ENCODE measurements around the gene PPP2R5A.

Gene PPP2R5A

GRCh38 chr1:212271823-212272485, 13.3 kb upstream of the PPP2R5A start:
- Histone ChIP-seq H2AFZ (ENCODE audit: insufficient read depth, low read length, poor library complexity) (no peak overlapping the region), H4K91ac (ENCODE audit: low read depth, low read length) (no peak overlapping the region), H3K4me2 (ENCODE audit: low read length) (no peak overlapping the region), H4K8ac (ENCODE audit: low read depth, low read length) (no peak overlapping the region), H2AK5ac (ENCODE audit: low read length) (no peak overlapping the region), H3K9me3 (ENCODE audit: insufficient read depth, low read depth, low read length) (no peaks in the 10 kb centered on the region), H3K14ac (ENCODE audit: low read length) (no peak overlapping the region), H3K79me2 (ENCODE audit: control insufficient read depth, insufficient read depth, low read length, poor library complexity) (no peaks in the 10 kb centered on the region), H2BK120ac (ENCODE audit: insufficient read depth, low read length, poor library complexity) (no peak overlapping the region), H3K18ac (ENCODE audit: low read length) (no peak overlapping the region), H3K4me1 (ENCODE audit: control insufficient read depth in 1 of 2, insufficient read depth in 2 of 2, low read length in 2 of 2) (no peaks in the 10 kb centered on the region), H3K23ac (ENCODE audit: low read length) (no peak overlapping the region), H3K36me3 (ENCODE audit: control insufficient read depth in 1 of 2, insufficient read depth in 2 of 2, low read length in 2 of 2) (no peaks in the 10 kb centered on the region), H2BK12ac (ENCODE audit: low read length) (no peak overlapping the region), H2BK5ac (ENCODE audit: low read depth, low read length, poor library complexity) (no peak overlapping the region), H4K12ac (ENCODE audit: low read depth, low read length) (no peak overlapping the region), H3K4me3 (ENCODE audit: low read depth, low read length) (no peak overlapping the region), H3K27me3 (ENCODE audit: insufficient read depth, low read length) (no peaks in the 10 kb centered on the region), H3K9ac (ENCODE audit: low read length) (no peak overlapping the region), H3K79me1 (ENCODE audit: low read length) (no peaks in the 10 kb centered on the region), H3K27ac (ENCODE audit: low read depth, low read length) (no peak overlapping the region), H3K4ac (ENCODE audit: low read depth, low read length) (no peak overlapping the region)
- DNase-seq = no peak
- WGBS (ENCODE audit: extremely low coverage, insufficient coverage, insufficient read length) = no CpG with 5 or more reads among the region's 3 CpGs

DNA sequence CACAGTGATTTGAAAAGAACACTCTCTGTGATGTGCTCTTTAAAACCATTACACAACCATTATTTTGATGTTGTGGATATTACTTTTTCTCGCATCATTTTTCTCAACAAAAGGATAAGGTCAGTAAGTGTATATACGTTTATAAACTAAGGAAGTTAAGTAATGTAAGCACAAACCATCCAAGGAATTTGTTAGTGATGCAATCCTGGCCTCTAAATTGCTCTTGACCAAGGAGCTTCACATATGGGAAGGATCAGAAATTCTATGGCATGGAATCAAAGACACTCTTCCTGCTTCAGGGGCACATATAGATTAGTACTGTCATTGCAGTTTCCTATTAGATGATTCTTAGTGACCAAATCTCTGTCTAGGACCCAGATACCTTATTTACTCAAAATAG, 3.6 kb upstream of the PPP2R5A start:
- no peak overlapping the region for H4K91ac ChIP-seq (ENCODE audit: low read depth, low read length)
- H3K14ac ChIP-seq (ENCODE audit: low read length) = no peak overlapping the region
- H4K8ac ChIP-seq (ENCODE audit: low read depth, low read length) = no peak overlapping the region
- H3K9me3 ChIP-seq (ENCODE audit: insufficient read depth, low read depth, low read length) = no peaks in the 10 kb centered on the region
- no peak overlapping the region for H3K18ac ChIP-seq (ENCODE audit: low read length)
- H2BK5ac ChIP-seq (ENCODE audit: low read depth, low read length, poor library complexity) = no peak overlapping the region
- H3K23ac ChIP-seq (ENCODE audit: low read length) = no peak overlapping the region
- H3K4me3 ChIP-seq (ENCODE audit: low read depth, low read length) = no peak overlapping the region
- no peak overlapping the region for H2AFZ ChIP-seq (ENCODE audit: insufficient read depth, low read length, poor library complexity)
- no CpG with 5 or more reads among the region's 2 CpGs for WGBS (ENCODE audit: extremely low coverage, insufficient coverage, insufficient read length)
- DNase-seq = peak in 1 of 2 donors; percentile 70
- H3K36me3 ChIP-seq (ENCODE audit: control insufficient read depth in 1 of 2, insufficient read depth in 2 of 2, low read length in 2 of 2) = no peaks in the 10 kb centered on the region
- peaks cover 0 to 4% of the 10 kb centered on the region in 2 experiments for H3K4me1 ChIP-seq (ENCODE audit: control insufficient read depth in 1 of 2, insufficient read depth in 2 of 2, low read length in 2 of 2)
- H3K9ac ChIP-seq (ENCODE audit: low read length) = no peak overlapping the region
- no peak overlapping the region for H2BK120ac ChIP-seq (ENCODE audit: insufficient read depth, low read length, poor library complexity)
- H3K4ac ChIP-seq (ENCODE audit: low read depth, low read length) = no peak overlapping the region
- H3K79me1 ChIP-seq (ENCODE audit: low read length) = peaks cover 8% of the 10 kb centered on the region
- H3K27ac ChIP-seq (ENCODE audit: low read depth, low read length) = no peak overlapping the region
- no peak overlapping the region for H4K12ac ChIP-seq (ENCODE audit: low read depth, low read length)
- H2AK5ac ChIP-seq (ENCODE audit: low read length) = no peak overlapping the region
- no peaks in the 10 kb centered on the region for H3K27me3 ChIP-seq (ENCODE audit: insufficient read depth, low read length)
- H3K4me2 ChIP-seq (ENCODE audit: low read length) = no peak overlapping the region
- H2BK12ac ChIP-seq (ENCODE audit: low read length) = no peak overlapping the region
- peaks cover 5% of the 10 kb centered on the region for H3K79me2 ChIP-seq (ENCODE audit: control insufficient read depth, insufficient read depth, low read length, poor library complexity)

- H4K12ac ChIP-seq (ENCODE audit: low read depth, low read length) = no peak overlapping the region
- H3K79me2 ChIP-seq (ENCODE audit: control insufficient read depth, insufficient read depth, low read length, poor library complexity) = peaks cover 5% of the 10 kb centered on the region
- no peak overlapping the region for H2BK12ac ChIP-seq (ENCODE audit: low read length)
- no peak overlapping the region for H3K4ac ChIP-seq (ENCODE audit: low read depth, low read length)
- no peak overlapping the region for H2AFZ ChIP-seq (ENCODE audit: insufficient read depth, low read length, poor library complexity)
- H2BK5ac ChIP-seq (ENCODE audit: low read depth, low read length, poor library complexity) = no peak overlapping the region
- H3K27ac ChIP-seq (ENCODE audit: low read depth, low read length) = no peak overlapping the region
- H3K79me1 ChIP-seq (ENCODE audit: low read length) = peaks cover 8% of the 10 kb centered on the region
- no peak overlapping the region for H4K8ac ChIP-seq (ENCODE audit: low read depth, low read length)
- no peak overlapping the region for H3K4me3 ChIP-seq (ENCODE audit: low read depth, low read length)
- WGBS (ENCODE audit: extremely low coverage, insufficient coverage, insufficient read length) = no CpG with 5 or more reads among the region's 9 CpGs
- DNase-seq = no peak
- no peak overlapping the region for H3K9ac ChIP-seq (ENCODE audit: low read length)
- peaks cover 0 to 6% of the 10 kb centered on the region in 2 experiments for H3K4me1 ChIP-seq (ENCODE audit: control insufficient read depth in 1 of 2, insufficient read depth in 2 of 2, low read length in 2 of 2)
- no peak overlapping the region for H3K18ac ChIP-seq (ENCODE audit: low read length)
- H3K23ac ChIP-seq (ENCODE audit: low read length) = no peak overlapping the region
- no peak overlapping the region for H3K4me2 ChIP-seq (ENCODE audit: low read length)
- no peak overlapping the region for H2BK120ac ChIP-seq (ENCODE audit: insufficient read depth, low read length, poor library complexity)
- no peaks in the 10 kb centered on the region for H3K36me3 ChIP-seq (ENCODE audit: control insufficient read depth in 1 of 2, insufficient read depth in 2 of 2, low read length in 2 of 2)
- no peak overlapping the region for H2AK5ac ChIP-seq (ENCODE audit: low read length)
- no peak overlapping the region for H4K91ac ChIP-seq (ENCODE audit: low read depth, low read length)
- H3K9me3 ChIP-seq (ENCODE audit: insufficient read depth, low read depth, low read length) = no peaks in the 10 kb centered on the region
- no peaks in the 10 kb centered on the region for H3K27me3 ChIP-seq (ENCODE audit: insufficient read depth, low read length)
- no peak overlapping the region for H3K14ac ChIP-seq (ENCODE audit: low read length)
Observed at GRCh38 chr1:212283741-212284140, 1.5 kb upstream of the PPP2R5A start.

- no CpG with 5 or more reads among the region's 14 CpGs for WGBS (ENCODE audit: extremely low coverage, insufficient coverage, insufficient read length)
Observed at GRCh38 chr1:212284332-212284743, 872 bp upstream of the PPP2R5A start.

More at GRCh38 chr1:212284332-212284743, 872 bp upstream of the PPP2R5A start:
- DNase-seq = no peak
- H2BK120ac ChIP-seq (ENCODE audit: insufficient read depth, low read length, poor library complexity) = no peak overlapping the region
- H2AK5ac ChIP-seq (ENCODE audit: low read length) = no peak overlapping the region
- H3K4me3 ChIP-seq (ENCODE audit: low read depth, low read length) = peak overlapping the region; percentile 80
- no peaks in the 10 kb centered on the region for H3K9me3 ChIP-seq (ENCODE audit: insufficient read depth, low read depth, low read length)
- H3K79me1 ChIP-seq (ENCODE audit: low read length) = peaks cover 8% of the 10 kb centered on the region
- no peak overlapping the region for H2BK12ac ChIP-seq (ENCODE audit: low read length)
- H3K27me3 ChIP-seq (ENCODE audit: insufficient read depth, low read length) = no peaks in the 10 kb centered on the region
- peaks cover 5% of the 10 kb centered on the region for H3K79me2 ChIP-seq (ENCODE audit: control insufficient read depth, insufficient read depth, low read length, poor library complexity)
- H4K12ac ChIP-seq (ENCODE audit: low read depth, low read length) = no peak overlapping the region
- no peak overlapping the region for H3K23ac ChIP-seq (ENCODE audit: low read length)
- H3K18ac ChIP-seq (ENCODE audit: low read length) = no peak overlapping the region
- H3K27ac ChIP-seq (ENCODE audit: low read depth, low read length) = peak overlapping the region; percentile 66
- peak overlapping the region; percentile 100 for H2AFZ ChIP-seq (ENCODE audit: insufficient read depth, low read length, poor library complexity)
- H3K14ac ChIP-seq (ENCODE audit: low read length) = no peak overlapping the region
- H4K91ac ChIP-seq (ENCODE audit: low read depth, low read length) = no peak overlapping the region
- H3K4ac ChIP-seq (ENCODE audit: low read depth, low read length) = no peak overlapping the region
- peaks cover 0 to 6% of the 10 kb centered on the region in 2 experiments for H3K4me1 ChIP-seq (ENCODE audit: control insufficient read depth in 1 of 2, insufficient read depth in 2 of 2, low read length in 2 of 2)
- H3K4me2 ChIP-seq (ENCODE audit: low read length) = peak overlapping the region; percentile 90
- H2BK5ac ChIP-seq (ENCODE audit: low read depth, low read length, poor library complexity) = no peak overlapping the region
- H4K8ac ChIP-seq (ENCODE audit: low read depth, low read length) = peak overlapping the region; percentile 84
- no peak overlapping the region for H3K9ac ChIP-seq (ENCODE audit: low read length)
- no peaks in the 10 kb centered on the region for H3K36me3 ChIP-seq (ENCODE audit: control insufficient read depth in 1 of 2, insufficient read depth in 2 of 2, low read length in 2 of 2)
